OCI-LY7 (cell line): ENCODE data around the gene AP4B1. TPM values are rescaled to one million over a fixed set of nuclear protein-coding genes. Genes with fewer than 3 reads are reported as not detected.
A peak's percentile ranks its signal among the peaks of the same experiment; 100 is the strongest.

Experiments
- BruUV-seq: library from RNA; stranded (reverse); fragments of 400-500 nt; replicated peaks from 2 replicates; lab custom pipeline; 2021; lab: Mats Ljungman, UMichigan
- CTCF ChIA-PET: fragments of 300-600 bp; sonication (Branson Sonifier 250); formaldehyde crosslinking; loops from one replicate; lab custom pipeline; 2022; ENCODE audit warnings: antibody characterized with exemption; ENCODE audit not compliant: unreplicated experiment; lab: Charles Lee
- POLR2A ChIA-PET: fragments of 300-600 bp; sonication (Branson Sonifier 250); formaldehyde crosslinking; loops from one replicate; lab custom pipeline; 2022; ENCODE audit warnings: antibody characterized with exemption; lab: Charles Lee
- DNase-seq: peaks from one replicate; pipeline ENCODE4 v3.0.0-alpha.2; 2015; ENCODE audit warnings: low spot score
- H2AFZ ChIP-seq: fragments of 200-600 bp; sonication (generic), shearing (Covaris generic); 2 replicates; pipeline ENCODE4 v1.6.1; 2014; ENCODE audit warnings: mild to moderate bottlenecking, antibody characterized with exemption, low read length, moderate library complexity
- H3K27ac ChIP-seq: fragments of 200-600 bp; sonication (generic); 2 replicates; pipeline ENCODE4 v1.5.1; 2014; ENCODE audit warnings: mixed run types, low read depth, mild to moderate bottlenecking, moderate library complexity, low read length, inconsistent platforms; ENCODE audit not compliant: poor library complexity, severe bottlenecking
- H3K36me3 ChIP-seq: fragments of 200-600 bp; sonication (generic); 2 replicates; pipeline ENCODE4 v1.6.1; 2014; ENCODE audit warnings: mild to moderate bottlenecking, antibody characterized with exemption, low read length, moderate library complexity, mixed read lengths; ENCODE audit not compliant: insufficient read depth
- H3K4me1 ChIP-seq: fragments of 200-600 bp; sonication (generic); 2 replicates; pipeline ENCODE4 v1.5.1; 2014; ENCODE audit warnings: mild to moderate bottlenecking, low read length; ENCODE audit not compliant: insufficient read depth, poor library complexity, severe bottlenecking
- H3K4me2 ChIP-seq: fragments of 200-600 bp; sonication (generic); 2 replicates; pipeline ENCODE4 v1.6.1; 2014; ENCODE audit warnings: mild to moderate bottlenecking, low read length
- H3K4me3 ChIP-seq: fragments of 200-600 bp; sonication (generic); 2 replicates; pipeline ENCODE4 v1.5.1; 2014; ENCODE audit warnings: mild to moderate bottlenecking, low read depth, low read length; ENCODE audit not compliant: poor library complexity, severe bottlenecking
- H3K79me2 ChIP-seq: fragments of 200-600 bp; sonication (generic); 2 replicates; pipeline ENCODE4 v1.6.1; 2016; ENCODE audit warnings: low read depth, mild to moderate bottlenecking, low read length, moderate library complexity, mixed read lengths; ENCODE audit not compliant: insufficient read depth
- H3K9me2 ChIP-seq: fragments of 200-600 bp; sonication (generic); 2 replicates; pipeline ENCODE4 v1.6.1; 2016; ENCODE audit warnings: mild to moderate bottlenecking, low read length, mixed read lengths; ENCODE audit not compliant: insufficient read depth
- H3K9me3 ChIP-seq: fragments of 200-600 bp; sonication (generic); 2 replicates; pipeline ENCODE4 v1.6.1; 2014; ENCODE audit warnings: mild to moderate bottlenecking, mixed run types, low read length, mixed read lengths
- H4K20me1 ChIP-seq: fragments of 200-600 bp; sonication (generic); 2 replicates; pipeline ENCODE4 v1.6.1; 2014; ENCODE audit warnings: mild to moderate bottlenecking, antibody characterized with exemption, low read length, moderate library complexity, mixed read lengths; ENCODE audit not compliant: insufficient read depth
- CTCF ChIP-seq: fragments of 200-600 bp; sonication (generic); conservative IDR thresholded peaks from 2 replicates; pipeline ENCODE4 v1.5.1; 2014; ENCODE audit warnings: mild to moderate bottlenecking, antibody characterized with exemption, low read length, moderate library complexity, mixed read lengths
- EZH2phosphoT487 ChIP-seq: fragments of 200-600 bp; sonication (generic); IDR thresholded peaks from 2 replicates; pipeline ENCODE4 v1.6.1; 2018; ENCODE audit warnings: low read depth, borderline replicate concordance, mild to moderate bottlenecking, mixed run types, antibody characterized with exemption, low read length, moderate library complexity, mixed read lengths
- intact Hi-C: fragments of 100-400 bp; cut with micrococcal nuclease; formaldehyde crosslinking; loops from one replicate; pipeline ENCODE4 v1.10.0; 2022; ENCODE audit not compliant: unreplicated experiment
- total RNA-seq, 2 experiments: library from RNA; depleted of rRNA in 1 of 2; stranded (reverse); fragments of >200 nt in 1 of 2; shearing (Covaris generic) in 1 of 2; gene quantifications; 2 replicates each; pipeline ENCODE4 v1.2.3, GENCODE V29; 2014 to 2022

AP4B1 gene
- total RNA-seq, 2 experiments from 2014 or later = 40.5 to 45.3 TPM

GRCh38 chr1:113859478-113860175 lies 45.0 kb downstream of the AP4B1 start:
- Histone ChIP-seq H3K27ac (peak overlapping the region; percentile 94), H3K4me3 (peak overlapping the region; percentile 58), H3K36me3 (peaks cover 58% of the 10 kb centered on the region), H3K79me2 (peaks cover 63% of the 10 kb centered on the region), H2AFZ (peak overlapping the region; percentile 1; the same call in 1 of the 2 replicates), H3K9me3 (no peaks in the 10 kb centered on the region), H3K9me2 (no peaks in the 10 kb centered on the region), H4K20me1 (no peaks in the 10 kb centered on the region), H3K4me2 (peak overlapping the region; percentile 79), H3K4me1 (peaks cover 70% of the 10 kb centered on the region)
- POLR2A ChIA-PET = interaction anchor here (0.7 to 5.0 kb wide), 30 partner anchors 9 to 784 kb away, joined by 3 to 57 read pairs (median 5); partner anchors contain the start of gene AP4B1
- TF ChIP-seq CTCF (no peak), EZH2phosphoT487 (no peak)
- CTCF ChIA-PET = interaction anchor here (1.0 kb wide), 1 partner anchor 10 kb away, joined by 10 read pairs; no protein-coding TSS in a partner anchor
- peak; percentile 85 for DNase-seq
- no TSS peak for BruUV-seq
- intact Hi-C loops = no loop called here

- DNase-seq = no peak
- Histone ChIP-seq H3K36me3 (peaks cover 59% of the 10 kb centered on the region), H3K4me3 (peak overlapping the region; percentile 58), H3K9me2 (no peaks in the 10 kb centered on the region), H4K20me1 (no peaks in the 10 kb centered on the region), H2AFZ (peak overlapping the region; percentile 1; the same call in 1 of the 2 replicates), H3K4me2 (peak overlapping the region; percentile 79), H3K27ac (peak overlapping the region; percentile 94), H3K9me3 (no peaks in the 10 kb centered on the region), H3K4me1 (peaks cover 70% of the 10 kb centered on the region), H3K79me2 (peaks cover 60% of the 10 kb centered on the region)
- ChIA-PET CTCF (interaction anchor here (0.6 to 1.0 kb wide), 2 partner anchors 11 to 79 kb away, joined by 8 to 10 read pairs; no protein-coding TSS in a partner anchor), POLR2A (interaction anchor here (0.7 to 5.0 kb wide), 22 partner anchors 9 to 784 kb away, joined by 3 to 57 read pairs (median 6); no protein-coding TSS in a partner anchor)
- no TSS peak for BruUV-seq
- intact Hi-C loops = loop anchor here (1.0 kb wide), 1 partner anchor 46 kb away; the partner anchor contains the start of gene DCLRE1B
- no peak for TF ChIP-seq EZH2phosphoT487
Observed at GRCh38 chr1:113858982-113859381, 45.6 kb downstream of the AP4B1 start.

GRCh38 chr1:113858418-113858817 lies 46.2 kb downstream of the AP4B1 start:
- CTCF ChIA-PET = interaction anchor here (0.6 kb wide), 1 partner anchor 78 kb away, joined by 8 read pairs; no protein-coding TSS in a partner anchor
- Histone ChIP-seq H2AFZ (no peak overlapping the region; the same call in 1 of the 2 replicates), H3K79me2 (peaks cover 54% of the 10 kb centered on the region), H3K9me3 (no peaks in the 10 kb centered on the region), H3K27ac (peak overlapping the region; percentile 94), H3K36me3 (peaks cover 57% of the 10 kb centered on the region), H3K4me2 (peak overlapping the region; percentile 79), H3K9me2 (no peaks in the 10 kb centered on the region), H3K4me1 (peaks cover 70% of the 10 kb centered on the region), H4K20me1 (no peaks in the 10 kb centered on the region), H3K4me3 (peak overlapping the region; percentile 58)
- no TSS peak for BruUV-seq
- DNase-seq = peak; percentile 65
- no peak for TF ChIP-seq EZH2phosphoT487
- no peak for TF ChIP-seq CTCF
- POLR2A ChIA-PET = interaction anchor here (0.7 to 5.0 kb wide), 8 partner anchors 11 to 88 kb away, joined by 3 to 57 read pairs (median 6); no protein-coding TSS in a partner anchor
- intact Hi-C loops = loop anchor here (1.0 kb wide), 1 partner anchor 47 kb away; the partner anchor contains the start of gene DCLRE1B
